D341Med (cell line): Measurements from ENCODE around the gene UTP20.
"Not testable (repeated sequence)": the region's sequence is repeated elsewhere in the genome, so short reads cannot be mapped to it uniquely, and the experiment has no call there.

Source experiments
- DNase-seq: peaks from one replicate; pipeline ENCODE4 v3.0.0; 2012; ENCODE audit warnings: low spot score

Gene UTP20

DNA sequence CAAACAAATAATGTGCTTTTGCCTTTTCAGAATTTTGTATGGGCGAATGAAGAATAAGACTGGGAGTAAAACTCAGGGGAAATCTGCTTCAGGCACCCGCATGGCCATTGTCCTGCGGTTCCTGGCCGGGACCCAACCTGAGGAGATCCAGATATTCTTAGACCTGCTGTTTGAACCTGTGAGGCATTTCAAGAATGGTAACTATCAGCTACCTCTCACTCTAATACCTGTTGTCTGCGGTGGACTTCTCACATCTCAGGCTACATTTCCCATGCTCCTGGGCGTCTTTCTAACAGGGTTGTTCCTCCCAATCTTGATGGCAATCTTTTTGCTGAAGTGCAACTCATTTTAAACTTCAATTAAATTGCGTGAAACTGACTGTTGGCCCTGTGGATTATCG is 47.1 kb downstream of the UTP20 start:
- DNase-seq, result no peak

DNA sequence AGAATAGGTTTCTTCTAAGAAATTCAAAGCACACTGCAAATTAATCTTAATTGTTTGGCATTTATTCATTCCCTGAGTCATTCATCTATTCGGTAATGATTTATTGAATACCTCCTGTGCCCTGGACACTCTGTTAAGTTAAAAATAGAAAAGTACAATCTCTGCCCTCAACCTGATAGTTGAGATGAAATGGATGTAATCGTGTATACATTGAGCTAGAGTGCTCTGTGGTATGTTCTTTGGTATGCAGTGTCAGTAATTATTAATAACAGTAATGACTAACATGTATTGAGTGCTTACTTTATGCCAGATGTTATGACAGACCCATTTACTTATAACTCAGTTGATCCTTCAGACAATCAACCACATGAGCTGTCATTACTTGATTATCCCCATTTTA is 47.6 kb downstream of the UTP20 start:
- no peak for DNase-seq

DNA sequence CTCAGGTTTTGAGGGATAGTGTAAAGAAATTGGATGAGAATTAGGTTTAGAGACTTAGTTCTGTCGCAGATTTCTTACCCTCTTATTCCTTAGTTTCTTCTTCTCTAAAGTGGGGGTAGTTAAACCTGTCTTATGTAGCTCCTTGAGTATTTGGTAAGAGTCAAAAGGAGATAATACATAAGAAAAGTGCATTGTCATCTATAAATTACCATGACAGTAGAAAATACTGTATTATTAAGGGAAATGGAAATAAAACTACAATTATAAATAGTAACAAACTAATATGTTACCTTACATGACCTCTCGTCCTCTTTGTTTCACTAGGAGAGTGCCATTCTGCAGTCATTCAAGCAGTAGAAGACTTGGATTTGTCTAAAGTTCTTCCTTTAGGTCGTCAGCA is 49.0 kb downstream of the UTP20 start:
- no peak for DNase-seq

GRCh38 chr12:101330631-101331030 is 50.7 kb downstream of the UTP20 start:
- no peak for DNase-seq

DNA sequence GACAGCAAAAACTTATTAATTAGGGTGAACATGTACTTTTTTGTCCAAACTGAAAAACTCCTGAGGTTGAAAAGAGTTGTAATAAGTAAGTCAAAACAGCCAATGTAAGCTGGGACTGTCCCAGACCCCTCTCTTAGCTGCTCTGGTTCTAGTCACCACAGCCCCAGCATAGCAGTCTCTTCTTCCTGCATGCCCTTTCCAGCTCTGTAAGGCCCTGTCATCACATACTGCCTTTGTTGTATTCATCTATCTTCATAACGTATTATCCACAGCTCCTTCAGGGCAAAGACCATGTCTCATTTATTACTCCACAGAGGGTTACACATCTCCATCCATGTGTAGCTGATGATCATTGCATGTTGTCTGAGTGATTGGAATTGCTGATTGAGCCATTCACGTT is 56.5 kb downstream of the UTP20 start:
- no peak for DNase-seq

DNA sequence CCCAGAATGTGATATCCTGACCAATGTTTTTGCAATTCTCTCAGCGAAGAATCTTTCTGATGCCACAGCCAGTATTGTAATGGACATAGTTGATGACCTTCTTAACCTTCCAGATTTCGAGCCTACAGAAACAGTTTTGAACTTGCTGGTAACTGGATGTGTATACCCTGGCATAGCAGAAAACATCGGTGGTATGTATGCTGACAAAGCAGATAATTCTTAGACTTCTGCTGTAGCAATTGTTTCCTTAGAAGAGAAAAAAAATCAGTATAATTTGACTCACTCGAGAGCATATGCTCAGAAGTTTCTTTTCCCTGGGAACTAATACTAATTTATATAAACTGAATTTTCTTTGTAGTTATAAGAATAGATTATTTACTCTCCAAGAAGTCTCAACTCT is 58.2 kb downstream of the UTP20 start:
- DNase-seq, result no peak

GRCh38 chr12:101343893-101344292 is 64.0 kb downstream of the UTP20 start:
- DNase-seq, result no peak

DNA sequence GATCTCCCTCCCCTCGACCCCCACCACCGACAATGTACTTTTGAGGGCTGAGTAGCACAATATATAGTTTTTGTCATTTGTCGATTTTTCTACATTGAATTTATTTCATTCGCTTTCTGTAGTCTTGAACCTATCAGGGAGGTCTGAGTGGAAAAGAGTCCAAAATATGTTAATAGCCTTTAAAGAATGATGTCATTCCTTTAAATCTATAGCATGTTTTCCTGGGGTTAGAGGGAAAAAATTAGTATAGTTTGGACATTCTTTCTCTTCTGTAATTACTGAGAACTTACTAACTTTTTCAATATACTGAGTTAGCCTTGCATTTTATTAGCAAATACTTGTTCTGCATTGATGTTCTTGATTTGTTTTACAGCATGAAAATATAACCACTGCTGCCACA is 71.8 kb downstream of the UTP20 start:
- no peak for DNase-seq

GRCh38 chr12:101356794-101357193 is 76.9 kb downstream of the UTP20 start:
- no peak for DNase-seq

- no peak for DNase-seq
Measured at GRCh38 chr12:101361455-101361854, 81.5 kb downstream of the UTP20 start.

GRCh38 chr12:101368016-101368415 is 88.1 kb downstream of the UTP20 start:
- no peak for DNase-seq

- DNase-seq, result no peak
Measured at GRCh38 chr12:101372431-101372830, 92.5 kb downstream of the UTP20 start.

GRCh38 chr12:101375573-101375972 is 95.7 kb downstream of the UTP20 start:
- no peak for DNase-seq

DNA sequence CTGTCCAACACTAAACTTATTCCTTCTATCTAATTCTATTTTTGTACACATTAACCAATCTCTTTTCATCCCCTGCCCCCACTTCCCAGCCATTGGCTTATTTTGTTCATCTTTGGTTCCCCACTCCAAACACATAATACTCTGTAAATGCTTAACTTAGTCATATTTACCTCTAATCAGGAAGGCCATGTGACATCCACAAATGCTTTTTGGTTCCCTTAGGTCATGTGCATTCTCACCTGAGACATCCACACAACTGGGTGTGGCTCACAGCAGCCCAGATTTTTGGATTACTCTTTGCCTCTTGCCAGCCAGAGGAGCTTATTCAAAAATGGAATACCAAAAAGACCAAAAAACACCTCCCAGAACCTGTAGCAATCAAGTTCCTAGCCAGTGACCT is 99.2 kb downstream of the UTP20 start:
- DNase-seq, result no peak

GRCh38 chr12:101391181-101391580 is 111.3 kb downstream of the UTP20 start:
- DNase-seq, result not testable (repeated sequence)

DNA sequence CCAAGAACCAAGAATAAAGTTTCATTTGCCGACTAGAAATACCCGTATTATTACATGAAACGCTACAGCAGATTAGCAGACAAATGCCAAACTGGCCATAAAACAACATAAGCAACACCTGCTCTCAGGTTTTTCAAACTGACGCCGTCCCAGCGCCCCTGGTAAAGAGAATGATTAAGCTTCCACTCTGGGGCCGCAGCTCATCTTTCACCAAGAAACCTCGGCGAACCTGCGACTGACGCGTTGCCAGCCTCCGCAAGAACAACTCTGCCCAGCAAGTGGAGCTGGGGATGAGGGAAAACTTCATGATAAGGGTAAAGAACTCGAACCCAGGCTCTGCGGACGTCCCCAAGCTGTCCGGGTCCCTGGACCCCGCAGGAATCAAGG is 127.1 kb downstream of the UTP20 start:
- DNase-seq, result no peak

GRCh38 chr12:101407436-101408345 is 127.8 kb downstream of the UTP20 start, which contains the start of gene ARL1:
ARL1 (minus strand) TSS chr12:101407772; CDS start chr12:101407645, 127 bp downstream.
- DNase-seq, result peak; percentile 90

DNA sequence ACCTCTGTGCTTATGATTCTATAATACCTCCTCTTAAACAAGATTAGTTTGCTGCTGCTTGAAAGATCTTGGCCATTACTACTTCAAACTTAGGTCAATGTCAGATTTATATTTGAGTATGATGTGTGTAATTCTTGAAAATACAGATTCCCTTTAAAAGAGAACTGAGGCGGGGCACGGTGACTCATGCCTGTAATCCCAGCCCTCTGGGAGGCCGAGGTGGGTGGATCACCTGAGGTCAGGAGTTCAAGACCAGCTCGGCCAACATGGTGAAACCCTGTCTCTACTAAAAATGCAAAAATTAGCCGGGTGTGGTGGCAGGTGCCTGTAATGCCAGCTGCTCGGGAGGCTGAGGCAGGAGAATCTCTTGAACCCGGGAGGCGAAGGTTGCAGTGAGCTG is 130.3 kb downstream of the UTP20 start:
- not testable (repeated sequence) for DNase-seq

- DNase-seq, result peak; percentile 39
Measured at GRCh38 chr12:101414533-101415119, 134.7 kb downstream of the UTP20 start.

DNA sequence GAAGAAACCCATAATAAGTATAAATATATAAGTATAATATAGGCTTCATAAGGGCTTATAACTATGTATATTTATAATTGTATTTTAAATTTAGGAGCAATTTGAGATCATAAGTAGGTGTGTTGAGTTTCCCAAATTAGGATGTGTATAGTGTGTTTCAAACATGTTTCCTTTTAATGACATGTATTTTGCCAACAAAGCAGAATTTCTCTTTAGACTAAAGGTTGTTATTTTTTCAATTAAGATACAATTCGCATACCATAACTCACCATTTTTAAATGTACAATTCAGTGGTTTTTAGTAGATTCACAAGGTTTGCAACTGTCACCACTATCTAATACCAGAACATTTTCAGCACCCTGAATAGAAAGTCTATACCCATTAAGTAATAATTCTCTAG is 135.3 kb downstream of the UTP20 start:
- DNase-seq, result no peak

- not testable (repeated sequence) for DNase-seq
Measured at GRCh38 chr12:101422066-101422465, 142.2 kb downstream of the UTP20 start.

DNA sequence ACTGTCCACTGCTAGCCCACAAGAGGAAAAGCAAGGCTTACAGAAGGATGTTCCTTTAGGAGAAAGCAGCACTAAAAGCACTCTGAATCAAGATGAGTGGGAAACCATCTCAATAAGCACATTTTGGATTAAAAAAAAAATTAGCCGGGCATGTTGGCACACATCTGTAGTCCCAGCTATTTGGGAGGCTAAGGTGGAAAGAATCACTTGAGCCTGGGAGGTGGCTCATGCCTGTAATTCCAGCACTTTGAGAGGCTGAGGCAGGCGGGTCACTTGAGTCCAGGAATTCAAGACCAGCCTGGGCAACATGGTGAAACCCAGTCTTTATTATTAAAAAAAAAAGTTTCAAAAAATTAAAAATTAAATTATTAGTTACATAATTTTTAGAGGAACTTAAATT is 144.7 kb downstream of the UTP20 start:
- DNase-seq, result no peak

DNA sequence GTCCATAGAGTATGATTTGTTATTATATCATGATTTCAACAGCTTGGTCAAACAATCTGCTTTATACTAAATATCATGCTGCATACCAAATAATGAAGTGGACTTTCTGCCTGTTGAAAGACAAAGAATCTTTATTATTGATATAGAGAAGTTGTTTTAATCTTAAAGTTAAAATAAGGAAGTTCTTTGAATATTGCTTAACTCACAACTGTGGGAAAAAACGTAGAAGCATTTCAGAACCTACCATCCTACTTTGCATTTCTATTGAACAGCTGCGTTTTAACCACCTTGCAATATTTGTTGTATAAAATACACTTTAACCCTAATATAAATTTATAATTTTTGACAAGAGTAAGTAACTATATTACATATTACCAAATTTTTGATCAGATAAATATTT is 150.6 kb downstream of the UTP20 start:
- DNase-seq, result no peak

DNA sequence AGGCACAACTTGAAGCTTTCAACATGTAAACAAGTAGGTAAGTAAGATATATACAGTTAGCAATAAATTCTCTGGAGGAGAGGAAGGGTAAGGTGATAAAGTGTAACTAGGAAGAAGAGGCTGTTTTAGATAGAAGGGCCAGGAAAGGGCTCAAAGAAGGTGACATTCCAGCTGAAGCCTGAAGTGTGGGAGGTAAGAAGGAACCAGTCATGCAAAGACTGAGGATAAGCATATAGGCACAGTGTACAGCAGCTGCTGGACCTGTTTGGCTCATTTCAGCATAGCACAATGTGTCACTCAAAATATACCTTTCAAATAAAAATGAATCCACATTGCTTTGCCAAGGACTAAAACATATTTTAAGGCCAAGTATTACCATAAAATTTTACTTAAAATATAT is 156.2 kb downstream of the UTP20 start:
- no peak for DNase-seq
